Activated CD4-positive, CD25-positive, alpha-beta regulatory T cell treated with anti-CD3 and anti-CD28 coated beads, Interleukin-2, amount 50 U/mL, for 24 hours (primary cell): ENCODE data around the gene EXOC4.
A peak's percentile ranks its signal among the peaks of the same experiment; 100 is the strongest.

Experiments
- ATAC-seq, 2 donors: fragments of 150-1000 bp; cut with Tn5 transposase; one replicate each; pipeline ENCODE4 v1.10.0; 2021; ENCODE audit warnings: mild to moderate bottlenecking in 1 of 2, moderate library complexity in 1 of 2

The EXOC4 gene

GRCh38 chr7:134016942-134017303 lies 764.0 kb downstream of the EXOC4 start:
- ATAC-seq = no peak

GRCh38 chr7:134018306-134018705 lies 765.4 kb downstream of the EXOC4 start:
- no peak for ATAC-seq

- ATAC-seq = no peak
Observed at GRCh38 chr7:134019251-134019650, 766.4 kb downstream of the EXOC4 start.

GRCh38 chr7:134021836-134022235 lies 769.0 kb downstream of the EXOC4 start:
- ATAC-seq = no peak

- no peak for ATAC-seq
Observed at GRCh38 chr7:134022286-134022911, 769.5 kb downstream of the EXOC4 start.

- no peak for ATAC-seq
Observed at GRCh38 chr7:134024739-134025138, 771.9 kb downstream of the EXOC4 start.

- no peak for ATAC-seq
Observed at GRCh38 chr7:134028853-134029252, 776.0 kb downstream of the EXOC4 start.

- no peak for ATAC-seq
Observed at GRCh38 chr7:134029743-134030142, 776.9 kb downstream of the EXOC4 start.

GRCh38 chr7:134030460-134030865 lies 777.6 kb downstream of the EXOC4 start:
- no peak for ATAC-seq

- ATAC-seq = peak in 1 of 2 donors; percentile 24
Observed at GRCh38 chr7:134031835-134032617, 779.1 kb downstream of the EXOC4 start.

GRCh38 chr7:134034652-134035051 lies 781.8 kb downstream of the EXOC4 start:
- no peak for ATAC-seq

- no peak for ATAC-seq
Observed at GRCh38 chr7:134037991-134038390, 785.1 kb downstream of the EXOC4 start.

- ATAC-seq = no peak
Observed at GRCh38 chr7:134040988-134041387, 788.1 kb downstream of the EXOC4 start.

- no peak for ATAC-seq
Observed at GRCh38 chr7:134041477-134041876, 788.6 kb downstream of the EXOC4 start.

GRCh38 chr7:134042307-134042706 lies 789.4 kb downstream of the EXOC4 start:
- ATAC-seq = no peak

GRCh38 chr7:134044682-134045081 lies 791.8 kb downstream of the EXOC4 start:
- ATAC-seq = no peak

- no peak for ATAC-seq
Observed at GRCh38 chr7:134045716-134046115, 792.8 kb downstream of the EXOC4 start.

GRCh38 chr7:134046594-134047128 lies 793.8 kb downstream of the EXOC4 start:
- no peak for ATAC-seq

GRCh38 chr7:134047675-134048074 lies 794.8 kb downstream of the EXOC4 start:
- ATAC-seq = no peak

GRCh38 chr7:134048166-134048565 lies 795.3 kb downstream of the EXOC4 start:
- ATAC-seq = no peak

- ATAC-seq = no peak
Observed at GRCh38 chr7:134051020-134051419, 798.1 kb downstream of the EXOC4 start.

- no peak for ATAC-seq
Observed at GRCh38 chr7:134056816-134057215, 803.9 kb downstream of the EXOC4 start.

GRCh38 chr7:134058521-134058920 lies 805.6 kb downstream of the EXOC4 start:
- no peak for ATAC-seq

GRCh38 chr7:134058980-134059379 lies 806.1 kb downstream of the EXOC4 start:
- no peak for ATAC-seq
